KOPT-K1 (cell line): ENCODE results near the gene ZFP90.

Experiments used
- H3K27ac ChIP-seq: fragments of 200-600 bp; sonication (generic); 2 replicates; pipeline ENCODE4 v1.5.1; 2016; ENCODE audit warnings: antibody characterized with exemption, mild to moderate bottlenecking, low read depth, low read length; ENCODE audit not compliant: poor library complexity, severe bottlenecking
- H3K36me3 ChIP-seq: fragments of 200-600 bp; sonication (generic); 2 replicates; pipeline ENCODE4 v1.5.1; 2017; ENCODE audit warnings: antibody characterized with exemption, mild to moderate bottlenecking, low read length, moderate library complexity; ENCODE audit not compliant: insufficient read depth
- H3K9me3 ChIP-seq: fragments of 200-600 bp; sonication (generic); 2 replicates; pipeline ENCODE4 v1.5.1; 2017; ENCODE audit warnings: antibody characterized with exemption, low read length, mild to moderate bottlenecking; ENCODE audit not compliant: insufficient read depth, poor library complexity, severe bottlenecking

The ZFP90 gene

GRCh38 chr16:68596266-68596665 lies 57.2 kb downstream of the ZFP90 start:
- H3K9me3 ChIP-seq: peaks cover 10% of the 10 kb centered on the region
- no peaks in the 10 kb centered on the region for H3K36me3 ChIP-seq
- no peak overlapping the region for H3K27ac ChIP-seq

- Histone ChIP-seq H3K9me3 (no peaks in the 10 kb centered on the region), H3K36me3 (no peaks in the 10 kb centered on the region), H3K27ac (no peak overlapping the region)
Observed at GRCh38 chr16:68599586-68599985, 60.5 kb downstream of the ZFP90 start.

GRCh38 chr16:68605746-68606145 lies 66.7 kb downstream of the ZFP90 start:
- H3K36me3 ChIP-seq: no peaks in the 10 kb centered on the region
- no peak overlapping the region for H3K27ac ChIP-seq
- H3K9me3 ChIP-seq: no peaks in the 10 kb centered on the region

- Histone ChIP-seq H3K27ac (no peak overlapping the region), H3K36me3 (no peaks in the 10 kb centered on the region), H3K9me3 (no peaks in the 10 kb centered on the region)
Observed at GRCh38 chr16:68607443-68607842, 68.4 kb downstream of the ZFP90 start.

GRCh38 chr16:68608330-68608729 lies 69.2 kb downstream of the ZFP90 start:
- Histone ChIP-seq H3K9me3 (peaks cover 4% of the 10 kb centered on the region), H3K27ac (no peak overlapping the region), H3K36me3 (no peaks in the 10 kb centered on the region)

- no peak overlapping the region for H3K27ac ChIP-seq
- no peaks in the 10 kb centered on the region for H3K36me3 ChIP-seq
- H3K9me3 ChIP-seq: peaks cover 16% of the 10 kb centered on the region
Observed at GRCh38 chr16:68612996-68613395, 73.9 kb downstream of the ZFP90 start.

- Histone ChIP-seq H3K9me3 (peaks cover 16% of the 10 kb centered on the region), H3K27ac (no peak overlapping the region), H3K36me3 (no peaks in the 10 kb centered on the region)
Observed at GRCh38 chr16:68617734-68618133, 78.6 kb downstream of the ZFP90 start.
